Kidney glomerular epithelial cell (primary cell): Measurements from ENCODE around the gene PON2.
A peak's percentile ranks its signal among the peaks of the same experiment; 100 is the strongest.

Source experiments
- DNase-seq: peaks from one replicate; lab custom pipeline; 2025; lab: John Stamatoyannopoulos, UW

PON2 gene

GRCh38 chr7:95444796-95445195 is 10.0 kb upstream of the PON2 start:
- DNase-seq: no peak

DNA sequence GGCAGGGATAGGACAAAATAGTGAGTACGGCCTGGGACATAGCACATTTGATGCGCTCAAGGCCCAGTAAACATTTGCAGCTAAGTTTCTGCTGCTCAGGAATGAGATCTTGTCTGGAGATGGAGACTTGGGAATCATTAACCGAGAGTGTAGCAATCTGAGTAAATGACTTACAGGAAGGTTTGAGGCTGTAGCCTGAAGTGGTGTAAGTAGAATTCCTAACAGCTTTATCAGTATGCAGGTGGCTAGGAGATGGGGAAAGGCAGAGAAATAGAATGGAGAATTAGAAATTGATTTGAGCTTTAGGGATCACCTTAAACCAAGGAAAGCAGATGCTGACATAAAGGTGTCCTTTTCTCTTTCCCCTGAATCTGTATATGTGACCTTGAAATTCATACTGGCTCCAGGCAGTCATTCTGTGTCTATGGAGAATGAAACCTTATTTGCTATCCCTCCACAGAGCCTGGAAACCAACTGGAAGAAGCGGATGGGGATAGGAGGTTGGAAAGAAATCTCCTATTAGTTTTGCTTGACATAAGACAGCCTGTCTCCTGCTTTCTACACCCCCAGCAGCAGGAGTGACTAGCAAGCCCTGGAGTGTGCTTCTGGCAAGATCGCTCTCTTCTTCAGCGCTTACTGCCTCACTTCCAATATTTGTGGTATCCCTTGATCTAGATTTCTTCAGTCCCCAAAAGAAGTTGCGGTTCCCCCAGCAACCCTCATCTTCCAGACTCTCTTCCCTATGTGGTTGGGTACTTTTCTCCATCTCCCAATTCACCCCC is 6.4 kb upstream of the PON2 start:
- peak; percentile 91 for DNase-seq

DNA sequence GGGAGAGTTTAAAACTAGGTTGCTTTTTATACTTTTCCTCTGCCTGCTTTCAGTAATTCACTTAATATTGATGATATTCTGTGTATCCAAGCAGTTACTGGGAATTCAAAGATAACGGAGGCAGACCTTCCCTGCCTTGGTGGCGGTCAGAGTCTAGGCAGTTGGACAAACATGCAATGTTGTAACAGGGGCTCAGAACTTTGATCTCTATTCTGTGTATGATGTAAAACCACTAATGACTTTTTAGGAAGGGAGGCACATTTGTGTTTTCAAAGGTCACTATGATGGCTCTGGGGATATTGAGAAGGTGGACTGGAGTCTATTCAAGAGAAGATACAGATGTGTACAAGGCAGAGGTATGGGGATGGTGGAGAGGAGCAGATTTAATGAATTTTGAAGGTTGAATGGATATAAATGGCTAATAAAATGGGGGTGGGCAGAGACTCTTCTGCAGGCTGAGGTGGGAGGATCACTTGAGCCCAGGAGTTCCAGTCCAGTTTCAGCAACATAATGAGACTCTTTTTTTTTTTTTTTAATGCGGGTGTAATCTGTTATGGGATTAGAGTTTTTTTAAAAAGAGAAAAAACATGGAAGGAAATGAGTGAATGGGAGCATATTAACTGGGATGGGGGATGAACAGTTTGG is 5.7 kb upstream of the PON2 start:
- DNase-seq: no peak

GRCh38 chr7:95436407-95436806 is 1.6 kb upstream of the PON2 start:
- DNase-seq: no peak

DNA sequence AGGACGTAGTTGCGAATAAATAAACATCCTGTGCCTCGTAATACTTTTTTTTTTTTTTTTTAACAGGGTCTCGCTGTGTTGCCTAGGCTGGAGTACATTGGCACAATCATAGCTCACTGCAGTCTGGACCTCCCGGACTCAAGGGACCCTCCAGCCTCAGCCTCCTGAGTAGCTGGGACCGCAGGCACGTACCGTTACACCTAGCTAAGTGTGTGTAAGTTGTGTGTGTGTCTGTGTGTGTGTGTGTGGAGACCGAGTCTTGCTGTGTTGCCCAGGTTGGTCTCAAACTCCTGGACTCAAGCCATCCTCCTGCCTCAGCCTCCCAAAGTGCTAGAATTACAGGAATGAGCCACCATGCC is 573 bp upstream of the PON2 start:
- DNase-seq: no peak

GRCh38 chr7:95433952-95434556 is 774 bp downstream of the PON2 start:
- DNase-seq: peak; percentile 61

DNA sequence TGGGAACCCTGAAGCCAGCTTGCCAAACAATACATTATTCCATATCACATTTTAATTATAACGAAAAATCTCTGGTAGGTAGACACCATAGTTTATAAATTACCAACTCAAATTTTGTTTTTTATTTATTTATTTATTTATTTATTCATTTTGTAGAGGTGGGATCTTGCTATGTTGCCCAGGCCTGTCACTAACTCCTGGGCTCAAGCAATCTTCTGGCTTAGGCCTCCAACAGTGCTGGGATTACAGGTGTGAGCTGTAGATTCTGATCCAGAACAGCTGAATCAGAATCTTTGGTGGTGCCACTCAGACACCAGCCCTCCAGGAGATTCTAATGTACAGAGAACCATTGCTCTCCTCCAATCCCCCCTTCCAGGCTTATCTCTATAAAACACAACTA is 1.7 kb downstream of the PON2 start:
- no peak for DNase-seq

DNA sequence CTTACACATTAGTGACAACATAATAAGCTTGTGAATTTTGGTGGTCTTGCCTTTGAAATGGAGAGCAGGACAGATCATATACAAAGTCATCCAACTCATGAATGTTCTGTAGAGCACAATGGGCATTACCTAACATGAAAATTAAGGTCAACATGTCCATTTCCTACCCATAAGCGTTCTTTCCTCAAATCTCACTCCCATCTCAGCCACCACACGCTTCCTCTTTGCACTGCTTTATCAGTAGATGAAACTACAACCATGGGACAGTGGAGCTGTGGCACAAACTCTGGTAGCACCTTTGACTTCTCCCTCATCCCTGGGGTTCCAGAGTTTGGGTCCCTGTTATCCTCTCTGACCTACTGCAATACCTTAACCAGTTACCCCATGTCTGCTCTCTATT is 2.2 kb downstream of the PON2 start:
- DNase-seq: no peak

DNA sequence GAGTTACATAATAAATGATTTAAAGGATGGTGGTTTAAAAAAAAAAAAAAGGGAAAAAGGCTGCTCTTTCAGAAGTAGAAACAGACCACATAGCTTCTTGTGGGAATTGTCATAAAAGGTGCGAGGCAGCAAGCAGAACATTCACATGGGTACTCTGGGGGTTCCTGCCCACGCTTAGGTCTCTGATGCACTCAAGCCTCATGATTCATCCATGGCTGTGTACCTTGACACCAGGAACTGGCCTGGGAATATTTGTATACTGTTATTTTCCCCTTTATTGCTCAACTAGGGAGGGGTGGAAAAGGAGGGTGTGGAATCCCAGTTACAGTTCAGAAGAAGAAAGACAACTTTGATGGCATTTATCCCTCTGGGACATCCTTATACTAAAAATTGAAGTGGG is 4.0 kb downstream of the PON2 start:
- peak; percentile 85 for DNase-seq

- DNase-seq: no peak
Measured at GRCh38 chr7:95429241-95429990, 5.4 kb downstream of the PON2 start.

DNA sequence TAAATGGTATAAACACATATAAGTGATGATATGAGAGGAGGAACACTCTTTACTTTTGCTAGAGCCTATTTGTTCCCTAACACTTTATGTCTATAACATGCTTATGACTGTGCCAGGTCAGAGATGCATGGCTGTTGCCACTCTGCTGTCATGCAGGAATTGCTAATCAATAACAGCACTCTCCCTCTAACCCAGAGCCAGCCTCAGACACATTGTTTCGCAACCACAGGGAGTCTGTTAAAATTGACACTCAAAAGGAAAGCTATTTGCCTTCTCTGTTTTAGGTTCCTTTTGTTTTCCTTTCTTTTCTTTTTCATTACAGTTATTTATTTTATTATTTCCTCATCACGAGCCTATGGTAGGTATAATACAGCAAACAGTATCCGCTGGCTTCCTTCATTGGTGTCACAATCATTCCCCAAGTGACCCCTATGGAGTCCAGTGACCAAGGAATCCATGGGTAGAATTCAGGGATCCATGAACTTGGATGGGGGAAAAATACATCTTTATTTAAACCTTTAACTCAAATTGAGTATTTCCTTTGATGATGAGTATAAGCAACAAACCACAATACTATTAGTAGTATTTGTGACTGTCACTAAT is 6.8 kb downstream of the PON2 start:
- no peak for DNase-seq

GRCh38 chr7:95427166-95427565 is 7.7 kb downstream of the PON2 start:
- no peak for DNase-seq

GRCh38 chr7:95425694-95426093 is 9.1 kb downstream of the PON2 start:
- DNase-seq: no peak

- no peak for DNase-seq
Measured at GRCh38 chr7:95424716-95425115, 10.1 kb downstream of the PON2 start.

GRCh38 chr7:95421847-95422444 is 12.9 kb downstream of the PON2 start:
- no peak for DNase-seq

- DNase-seq: peak; percentile 58
Measured at GRCh38 chr7:95421000-95421846, 13.6 kb downstream of the PON2 start.

- DNase-seq: no peak
Measured at GRCh38 chr7:95412075-95412474, 22.8 kb downstream of the PON2 start.

DNA sequence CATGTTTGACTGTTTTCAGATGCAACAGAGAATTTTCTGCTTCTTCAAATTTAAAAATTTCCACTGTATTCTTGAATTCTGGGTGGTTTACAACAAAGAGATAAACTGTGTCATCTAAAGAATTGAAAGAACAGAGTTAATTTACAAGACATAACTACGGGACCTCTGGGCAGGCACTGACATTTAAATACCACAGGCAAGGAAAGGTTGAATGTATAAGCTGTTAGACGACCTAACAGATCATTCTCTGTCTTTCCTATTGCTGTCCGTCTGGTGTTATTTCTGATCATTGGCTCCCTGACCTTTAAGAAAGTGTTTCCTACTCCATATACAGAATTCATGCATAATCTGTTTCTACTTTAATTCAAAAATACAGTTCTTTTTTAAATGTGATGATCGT is 23.2 kb downstream of the PON2 start:
- no peak for DNase-seq

- DNase-seq: no peak
Measured at GRCh38 chr7:95411036-95411435, 23.8 kb downstream of the PON2 start.

DNA sequence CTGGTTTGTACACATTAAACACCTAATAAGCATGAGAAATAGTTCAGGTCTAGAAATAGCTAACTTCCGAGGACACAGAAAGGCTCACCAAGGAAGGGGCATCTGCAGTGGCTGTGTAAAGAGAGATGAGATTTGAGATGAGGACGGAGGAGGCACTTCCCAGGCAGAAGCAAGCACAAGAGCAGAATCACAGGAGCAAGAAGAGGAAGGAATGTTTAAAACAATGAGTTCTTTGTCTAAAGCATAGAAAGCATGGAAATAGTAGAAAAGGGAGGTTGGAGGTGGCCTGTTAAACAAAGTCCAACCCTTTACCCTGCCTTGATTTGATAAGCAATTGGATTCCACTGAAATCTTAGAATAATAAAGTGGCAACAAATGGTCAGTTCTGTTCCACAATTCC is 27.1 kb downstream of the PON2 start:
- no peak for DNase-seq

- no peak for DNase-seq
Measured at GRCh38 chr7:95405800-95406199, 29.0 kb downstream of the PON2 start.
